Stimulated activated CD8-positive, alpha-beta memory T cell treated with anti-CD3 and anti-CD28 coated beads, Interleukin-4, amount 100 ng/mL, for 24 hours (primary cell): ENCODE data around the gene COQ8A.

Experiments used
- DNase-seq: peaks from one replicate; pipeline ENCODE4 v3.0.0-alpha.2; 2020; ENCODE audit warnings: low read depth

Gene COQ8A

GRCh38 chr1:227032396-227032795 is 92.3 kb downstream of the COQ8A start:
- no peak for DNase-seq

- DNase-seq: no peak
Observed at GRCh38 chr1:227033880-227034279, 93.8 kb downstream of the COQ8A start.

- DNase-seq: no peak
Observed at GRCh38 chr1:227035316-227035715, 95.2 kb downstream of the COQ8A start.

GRCh38 chr1:227037121-227037520 is 97.0 kb downstream of the COQ8A start:
- DNase-seq: no peak
